Esophagus squamous epithelium (tissue), 5 donors: ENCODE measurements around the gene RPL7L1. TPM values are rescaled to one million over a fixed set of nuclear protein-coding genes. Genes with fewer than 3 reads are reported as not detected.
"Not testable (repeated sequence)": the region's sequence is repeated elsewhere in the genome, so short reads cannot be mapped to it uniquely, and the experiment has no call there.

Source experiments
- DNase-seq: peaks from one replicate; lab custom pipeline; 2025; lab: John Stamatoyannopoulos, UW
- H3K27ac ChIP-seq, 4 donors: fragments of 200-600 bp; sonication (generic); one replicate each; pipeline ENCODE4 v1.5.1; 2016 to 2019; ENCODE audit warnings: mild to moderate bottlenecking in 1 of 4
- H3K27me3 ChIP-seq, 4 donors: fragments of 200-600 bp; sonication (generic); 1 replicate in 3 of 4; 2 replicates in 1 of 4; pipeline versions ENCODE4 v1.5.1 to v1.6.0; 2017 to 2021; ENCODE audit warnings: antibody characterized with exemption in 1 of 4
- H3K36me3 ChIP-seq, 3 donors: fragments of 200-600 bp; sonication (generic); one replicate each; pipeline ENCODE4 v1.5.1; 2016 to 2019
- H3K4me1 ChIP-seq, 3 donors: fragments of 200-600 bp; sonication (generic); one replicate each; pipeline ENCODE4 v1.5.1; 2017 to 2019
- H3K4me3 ChIP-seq, 4 donors: fragments of 200-600 bp; sonication (generic); 1 replicate in 3 of 4; 2 replicates in 1 of 4; pipeline ENCODE4 v1.5.1; 2016 to 2019; ENCODE audit warnings: mild to moderate bottlenecking in 2 of 4, moderate library complexity in 1 of 4
- H3K9me3 ChIP-seq, 3 donors: fragments of 200-600 bp; sonication (generic); one replicate each; pipeline ENCODE4 v1.5.1; 2016 to 2019
- CTCF ChIP-seq, 6 experiments: fragments of 450-650 bp in 4 of 6; fragments of 200-600 bp in 2 of 6; sonication (generic) in 2 of 6; IDR thresholded peaks; one replicate each; pipeline ENCODE4 v1.5.1; 2016 to 2019; ENCODE audit warnings: antibody characterized with exemption in 6 of 6, mild to moderate bottlenecking in 4 of 6, moderate library complexity in 4 of 6
- POLR2A ChIP-seq, 4 donors: fragments of 450-650 bp; IDR thresholded peaks; one replicate each; pipeline ENCODE4 v1.6.1; 2017; ENCODE audit warnings: antibody characterized with exemption in 4 of 4, mild to moderate bottlenecking in 4 of 4, moderate library complexity in 3 of 4
- WGBS, 2 donors: methylation state at CpG; one replicate each; pipeline ENCODE4 v1.1.5; 2018; 5-methylcytosine and 5-hydroxymethylcytosine counted together
- intact Hi-C: fragments of 100-400 bp; cut with DNase I; formaldehyde crosslinking; loops from one replicate; pipeline ENCODE4 v1.15.0; 2022
- total RNA-seq, 4 donors: library from RNA; depleted of rRNA; stranded (reverse); fragments of >200 nt; gene quantifications; one replicate each; pipeline ENCODE4 v1.1.0, GENCODE V29; 2016
- donor health status: DM: yes; HTN: yes; CAD: no.

Gene RPL7L1
- total RNA-seq, 4 donors from 2014 or later: 67.4 to 122 (median 92.2) TPM

GRCh38 chr6:42864602-42865001 is 14.8 kb upstream of the RPL7L1 start:
- no peaks in the 10 kb centered on the region for H3K9me3 ChIP-seq
- H3K27ac ChIP-seq: peak overlapping the region in 1 of 4 donors; percentile 10
- peaks cover 0 to 99% (median 32%) of the 10 kb centered on the region in 3 donors for H3K36me3 ChIP-seq
- H3K4me3 ChIP-seq: no peak overlapping the region
- no peak for DNase-seq
- no peaks in the 10 kb centered on the region for H3K27me3 ChIP-seq
- H3K4me1 ChIP-seq: no peaks in the 10 kb centered on the region
- 55 to 84% methylated on average over 6 to 8 of the region's 8 CpGs for WGBS, 2 donors
- intact Hi-C loops: no loop called here
- TF ChIP-seq CTCF (IDR thresholded peaks at IDR 0.05) (no peak), POLR2A (IDR thresholded peaks at IDR 0.05) (no peak)

GRCh38 chr6:42870145-42870936 is 9.1 kb upstream of the RPL7L1 start:
- TF ChIP-seq CTCF (IDR thresholded peaks at IDR 0.05) (no peak), POLR2A (IDR thresholded peaks at IDR 0.05) (no peak)
- no peak for DNase-seq
- Histone ChIP-seq H3K27ac (no peak overlapping the region), H3K4me1 (no peaks in the 10 kb centered on the region), H3K36me3 (peaks cover 0 to 49% (median 3%) of the 10 kb centered on the region in 3 donors), H3K27me3 (no peaks in the 10 kb centered on the region), H3K9me3 (no peaks in the 10 kb centered on the region), H3K4me3 (no peak overlapping the region)
- intact Hi-C loops: loop anchor here (10.0 kb wide), 1 partner anchor 146 kb away; the partner anchor contains the start of gene PRPH2
- WGBS, 2 donors: 73 to 74% methylated on average over 2 of the region's 2 CpGs

GRCh38 chr6:42871711-42872110 is 7.7 kb upstream of the RPL7L1 start:
- Histone ChIP-seq H3K27me3 (no peaks in the 10 kb centered on the region), H3K4me3 (no peak overlapping the region), H3K36me3 (peaks cover 0 to 36% (median 3%) of the 10 kb centered on the region in 3 donors), H3K9me3 (no peaks in the 10 kb centered on the region), H3K4me1 (no peaks in the 10 kb centered on the region), H3K27ac (no peak overlapping the region)
- DNase-seq: no peak
- TF ChIP-seq POLR2A (IDR thresholded peaks at IDR 0.05): no peak
- no peak for TF ChIP-seq CTCF (IDR thresholded peaks at IDR 0.05)
- intact Hi-C loops: loop anchor here (10.0 kb wide), 1 partner anchor 147 kb away; the partner anchor contains the start of gene PRPH2
- WGBS, 2 donors: 69 to 97% methylated on average over 1 to 3 of the region's 3 CpGs

- TF ChIP-seq POLR2A (IDR thresholded peaks at IDR 0.05) (no peak), CTCF (IDR thresholded peaks at IDR 0.05) (no peak)
- Histone ChIP-seq H3K27me3 (no peaks in the 10 kb centered on the region), H3K27ac (no peak overlapping the region), H3K9me3 (no peaks in the 10 kb centered on the region), H3K4me3 (no peak overlapping the region), H3K4me1 (peaks cover 0 to 12% (median 0%) of the 10 kb centered on the region in 3 donors), H3K36me3 (peaks cover 0 to 20% (median 0%) of the 10 kb centered on the region in 3 donors)
- DNase-seq: no peak
- WGBS, 2 donors: 34 to 35% methylated on average over 2 of the region's 2 CpGs
- intact Hi-C loops: loop anchor here (10.0 kb wide), 1 partner anchor 149 kb away; the partner anchor contains the start of gene PRPH2
These were observed 6.1 kb upstream of the RPL7L1 start for GRCh38 chr6:42873313-42873712.

GRCh38 chr6:42877695-42878094 is 1.7 kb upstream of the RPL7L1 start:
- WGBS, 2 donors: 44 to 52% methylated on average over 3 of the region's 3 CpGs
- intact Hi-C loops: loop anchor here (5.0 to 10.0 kb wide), 2 partner anchors 153 to 215 kb away; partner anchors contain the start of gene PRPH2

GRCh38 chr6:42880240-42880817 is 913 bp downstream of the RPL7L1 start:
- intact Hi-C loops, DNase-seq, H3K9me3 ChIP-seq, H3K27me3 ChIP-seq: not testable (repeated sequence)
- WGBS, 2 donors: 9 to 10% methylated on average over 21 of the region's 25 CpGs
- Histone ChIP-seq H3K4me1 (peaks cover 5 to 47% (median 13%) of the 10 kb centered on the region in 3 donors), H3K4me3 (peak overlapping the region; percentile 48 to 91 (median 83)), H3K27ac (peak overlapping the region; percentile 81 to 96 (median 94)), H3K36me3 (peaks cover 10 to 47% (median 27%) of the 10 kb centered on the region in 3 donors)

More at GRCh38 chr6:42877695-42878094, 1.7 kb upstream of the RPL7L1 start:
- H3K27ac ChIP-seq: peak overlapping the region; percentile 3 to 53 (median 38)
- H3K36me3 ChIP-seq: peaks cover 0 to 21% (median 4%) of the 10 kb centered on the region in 3 donors
- H3K4me3 ChIP-seq: no peak overlapping the region
- no peaks in the 10 kb centered on the region for H3K27me3 ChIP-seq
- no peak for DNase-seq
- H3K9me3 ChIP-seq: no peaks in the 10 kb centered on the region
- TF ChIP-seq CTCF (IDR thresholded peaks at IDR 0.05): no peak
- no peak for TF ChIP-seq POLR2A (IDR thresholded peaks at IDR 0.05)
- peaks cover 5 to 43% (median 13%) of the 10 kb centered on the region in 3 donors for H3K4me1 ChIP-seq

- WGBS, 2 donors: 78 to 79% methylated on average over 11 to 12 of the region's 12 CpGs
- Histone ChIP-seq H3K4me3 (peak overlapping the region; percentile 48 to 91 (median 83)), H3K27ac (peak overlapping the region in 3 of 4 donors; percentile 81 to 96 (median 95)), H3K4me1 (peaks cover 5 to 47% (median 13%) of the 10 kb centered on the region in 3 donors), H3K36me3 (peaks cover 10 to 53% (median 33%) of the 10 kb centered on the region in 3 donors)
- DNase-seq, intact Hi-C loops, H3K27me3 ChIP-seq, H3K9me3 ChIP-seq: not testable (repeated sequence)
These were observed 1.5 kb downstream of the RPL7L1 start for GRCh38 chr6:42880871-42881270.
